DMS 273 (cell line): ENCODE data around the gene CFAP100.

ENCODE experiments used
- DNase-seq: peaks from one replicate; lab custom pipeline; 2025; ENCODE audit not compliant: unreplicated experiment; lab: John Stamatoyannopoulos, UW

The CFAP100 gene

DNA sequence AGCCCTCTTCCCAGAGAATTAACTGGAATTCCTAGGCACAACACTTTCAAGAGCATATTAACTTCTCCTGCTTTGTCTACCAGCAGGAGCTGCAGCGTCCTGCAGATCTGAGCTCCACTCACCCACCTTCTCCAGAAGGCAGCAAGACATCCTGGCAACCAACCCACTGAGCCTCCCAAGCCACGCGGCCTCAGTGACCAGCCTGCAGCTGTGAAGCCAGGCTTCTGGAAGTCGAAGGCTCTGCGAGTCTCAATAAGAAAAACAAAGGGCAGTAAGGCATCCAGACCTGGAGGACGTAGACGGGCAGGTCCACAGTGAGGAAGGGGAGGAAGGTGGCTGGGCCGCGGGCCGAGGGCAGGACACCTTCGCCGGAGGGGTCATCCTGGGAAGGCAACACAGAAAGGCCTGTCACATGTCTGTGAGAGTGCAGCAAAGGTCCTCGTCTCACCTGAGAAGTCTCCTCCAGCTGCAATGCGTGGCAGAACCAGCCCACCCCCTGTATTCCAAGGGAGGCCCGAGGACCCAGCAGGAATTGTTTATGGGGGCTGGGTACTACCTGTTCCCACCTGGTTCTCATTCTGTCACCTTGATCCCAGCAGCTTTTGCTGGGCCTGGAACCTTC, 44.7 kb downstream of the CFAP100 start:
- no peak for DNase-seq

GRCh38 chr3:126439968-126440708, 45.4 kb downstream of the CFAP100 start:
- no peak for DNase-seq

DNA sequence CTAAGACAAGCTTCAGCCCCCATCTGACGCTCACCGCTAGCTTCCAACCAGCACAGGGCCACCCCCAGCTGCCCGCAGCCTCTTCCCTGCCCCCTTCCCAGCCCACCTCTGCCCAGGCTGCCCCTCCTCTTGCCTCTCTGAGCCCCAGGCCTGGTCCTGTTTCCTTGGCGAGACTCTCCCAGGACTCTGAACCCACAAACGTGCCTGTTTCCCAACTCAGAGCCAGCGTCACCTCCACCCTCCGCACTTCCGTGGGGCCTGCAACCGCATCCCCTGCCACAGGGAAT, 45.9 kb downstream of the CFAP100 start:
- no peak for DNase-seq

DNA sequence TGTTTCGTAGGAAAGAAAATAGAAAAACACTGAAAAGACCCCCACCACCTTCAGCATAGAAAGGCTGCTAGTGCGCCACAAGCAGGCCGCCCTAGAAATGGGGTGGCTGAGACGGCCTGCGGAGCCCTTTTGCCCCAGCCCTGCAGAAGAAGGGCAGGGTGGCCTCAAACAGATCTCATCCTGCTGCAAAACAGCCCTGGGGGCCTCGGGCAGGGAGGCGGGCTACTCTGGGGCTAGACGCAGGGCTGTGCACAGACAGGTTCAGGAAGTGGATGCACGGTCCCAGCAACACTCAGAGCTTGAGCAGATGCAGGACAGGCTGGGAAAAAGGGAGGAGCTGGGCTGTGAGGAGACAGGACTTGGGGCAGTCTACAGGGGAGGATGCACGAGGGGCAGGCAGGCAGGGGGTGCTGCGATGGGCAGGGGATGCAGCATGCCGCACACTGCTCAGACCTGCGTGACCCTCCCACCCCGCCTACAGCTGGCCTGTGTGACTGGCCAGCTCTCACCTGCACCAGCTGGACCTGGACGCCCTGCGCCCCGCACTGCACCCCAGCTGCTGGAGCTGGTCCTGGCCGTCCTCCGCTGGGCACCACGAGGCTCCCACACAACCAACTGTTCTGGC, 46.7 kb downstream of the CFAP100 start:
- no peak for DNase-seq

GRCh38 chr3:126442094-126442855, 47.6 kb downstream of the CFAP100 start:
- DNase-seq: no peak

- DNase-seq: no peak
Observed at GRCh38 chr3:126442856-126443242, 48.1 kb downstream of the CFAP100 start.

- DNase-seq: no peak
Observed at GRCh38 chr3:126445506-126445905, 50.8 kb downstream of the CFAP100 start.

GRCh38 chr3:126446301-126446700, 51.6 kb downstream of the CFAP100 start:
- peak; percentile 34 for DNase-seq

- DNase-seq: peak; percentile 36
Observed at GRCh38 chr3:126446791-126447190, 52.1 kb downstream of the CFAP100 start.

GRCh38 chr3:126447456-126448106, 52.9 kb downstream of the CFAP100 start:
- peak; percentile 64 for DNase-seq

DNA sequence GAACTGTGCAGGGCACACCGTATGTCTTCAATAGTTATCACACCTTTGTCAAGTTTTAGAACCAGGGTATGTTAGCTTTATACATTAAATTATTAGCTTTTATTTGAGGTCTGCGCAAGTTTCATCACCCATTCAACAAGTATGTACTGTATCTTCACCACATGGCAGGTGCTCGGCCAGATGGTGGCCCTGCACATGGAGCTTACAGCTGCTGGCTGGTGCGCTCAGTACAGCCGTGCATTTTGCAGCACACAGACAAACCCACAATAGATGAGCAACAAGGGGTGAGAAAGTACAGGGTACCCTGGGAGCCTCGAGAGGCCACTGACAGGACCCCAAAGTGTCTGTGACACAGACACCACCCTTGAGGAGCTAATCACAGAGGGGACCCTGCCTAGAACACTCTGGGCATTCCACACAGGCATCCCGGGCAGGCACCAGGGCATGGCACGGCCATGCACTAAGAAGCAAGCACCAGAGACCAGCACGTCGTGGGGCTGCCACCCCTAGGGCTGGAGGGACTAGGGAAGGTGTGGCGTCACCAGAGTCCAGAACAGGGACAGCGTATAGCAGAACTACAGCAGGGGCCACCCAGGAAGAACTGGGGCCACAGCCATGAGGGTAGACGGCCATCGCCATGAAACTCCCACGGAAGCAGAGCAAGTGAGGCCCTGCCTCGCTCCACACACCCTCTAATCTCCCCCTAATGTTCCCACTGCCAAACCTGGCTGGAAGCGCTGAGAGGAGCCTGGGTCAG, 53.6 kb downstream of the CFAP100 start:
- peak; percentile 92 for DNase-seq

DNA sequence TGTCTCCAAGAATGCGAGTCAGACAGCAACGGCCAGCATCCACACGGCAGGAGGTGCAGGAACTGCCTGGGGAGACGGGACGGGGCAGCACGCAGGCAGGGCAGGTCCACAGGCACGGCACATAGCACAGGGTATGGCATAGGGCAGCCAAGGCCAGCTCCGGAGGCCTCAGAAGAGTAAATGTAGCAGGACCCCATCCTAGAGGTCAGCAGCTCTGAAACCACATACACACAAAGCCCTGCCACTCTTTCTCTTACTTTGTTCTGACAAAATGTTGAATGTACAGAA, 54.1 kb downstream of the CFAP100 start:
- DNase-seq: no peak

DNA sequence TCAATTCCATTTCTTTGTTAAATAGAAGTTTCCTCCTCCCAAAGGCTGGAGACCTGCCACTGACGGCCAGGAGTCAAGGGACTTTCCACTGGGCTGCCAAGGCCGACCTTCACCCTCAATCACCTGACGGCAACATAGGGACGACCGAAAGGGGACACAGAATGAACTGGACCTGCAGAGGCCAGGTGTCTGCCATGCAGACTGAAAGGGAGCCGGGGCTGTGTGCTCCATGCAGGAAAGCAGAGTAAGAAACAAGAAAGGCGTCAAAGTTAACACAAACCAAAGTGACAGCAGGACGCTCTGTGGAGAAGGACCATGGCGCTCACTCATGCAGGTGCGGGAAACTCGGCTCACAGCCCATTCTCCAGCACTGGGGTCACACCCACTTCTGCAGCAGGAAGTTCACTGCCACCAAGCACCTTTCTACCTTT, 54.9 kb downstream of the CFAP100 start:
- DNase-seq: no peak

- DNase-seq: no peak
Observed at GRCh38 chr3:126450219-126450618, 55.5 kb downstream of the CFAP100 start.

DNA sequence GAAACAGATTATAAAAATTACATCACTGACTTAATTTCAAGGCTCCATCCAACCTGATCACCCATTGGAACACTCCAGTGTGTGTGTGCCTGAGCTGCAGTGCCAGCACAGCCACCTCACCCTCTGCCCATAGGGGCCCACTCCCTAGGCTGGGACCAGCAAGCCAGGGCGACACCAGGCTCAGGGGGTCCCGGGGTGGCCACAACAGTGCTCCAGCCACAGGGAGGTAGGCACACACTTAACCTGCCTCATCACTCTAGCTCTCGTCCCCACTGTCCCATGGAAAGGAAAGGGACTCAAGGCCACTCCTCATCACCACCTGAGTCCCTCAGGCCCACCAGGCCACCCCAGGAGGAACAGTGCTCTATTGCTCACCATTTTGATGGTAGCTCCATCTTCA, 56.0 kb downstream of the CFAP100 start:
- no peak for DNase-seq

DNA sequence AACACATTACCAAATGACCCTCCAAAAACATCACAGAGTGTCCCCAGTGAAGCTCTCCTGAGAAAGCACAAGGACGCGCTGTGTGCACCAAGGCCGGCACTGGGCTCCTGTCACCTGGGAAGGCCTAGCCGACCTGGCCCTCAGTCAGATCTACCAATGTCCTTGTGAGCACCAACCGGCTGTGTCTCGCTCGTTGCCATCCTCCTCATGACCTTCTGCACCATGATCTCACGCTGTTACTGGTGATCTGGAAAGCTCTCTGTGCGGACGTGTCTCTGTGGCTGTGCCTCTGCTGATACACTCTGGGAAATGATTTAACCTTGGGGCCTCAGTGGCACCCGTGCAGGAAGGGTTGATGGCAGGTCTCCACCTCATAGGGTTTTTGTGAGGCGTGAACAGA, 56.8 kb downstream of the CFAP100 start:
- DNase-seq: no peak

DNA sequence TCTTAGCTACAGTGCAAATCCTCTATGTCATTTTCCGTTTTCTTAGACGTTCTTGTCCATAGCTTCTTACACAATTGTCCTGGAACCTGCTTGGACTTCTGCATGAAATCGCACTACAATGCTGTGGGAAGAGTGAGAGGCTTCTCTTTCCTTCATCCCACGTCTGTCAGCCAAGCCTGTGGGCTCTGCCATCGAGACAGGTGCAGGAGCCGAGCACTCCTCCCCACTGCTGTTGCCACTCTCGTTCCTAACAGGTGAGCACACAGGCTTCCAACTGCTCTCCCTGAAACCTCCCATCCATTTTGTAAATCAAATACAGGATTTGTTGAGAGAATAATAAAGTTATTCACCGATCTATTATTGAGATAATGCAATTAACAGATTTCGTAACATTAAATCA, 57.5 kb downstream of the CFAP100 start:
- DNase-seq: no peak

GRCh38 chr3:126454025-126454424, 59.3 kb downstream of the CFAP100 start:
- DNase-seq: no peak

GRCh38 chr3:126454437-126455198, 59.9 kb downstream of the CFAP100 start:
- DNase-seq: no peak

- DNase-seq: no peak
Observed at GRCh38 chr3:126456211-126456610, 61.5 kb downstream of the CFAP100 start.
